IMR-90 (cell line): ENCODE measurements around the gene HSD17B8.

Source experiments
- BHLHE40 ChIP-seq: fragments of 150-350 bp; IDR thresholded peaks from 2 replicates; pipeline ENCODE4 v1.6.1; 2016; ENCODE audit warnings: mild to moderate bottlenecking, low read depth, low read length
- CEBPB ChIP-seq: IDR thresholded peaks from 2 replicates; pipeline ENCODE4 v1.6.1; 2012; ENCODE audit warnings: low read depth, low read length, improper control_type of control experiment
- FOS ChIP-seq: fragments of 150-350 bp; IDR thresholded peaks from 2 replicates; pipeline ENCODE4 v1.6.1; 2016; ENCODE audit warnings: low read depth, low read length
- MAZ ChIP-seq: IDR thresholded peaks from 2 replicates; pipeline ENCODE4 v1.6.1; 2012; ENCODE audit warnings: low read depth, mild to moderate bottlenecking, low read length, improper control_type of control experiment, moderate library complexity, borderline replicate concordance
- POLR2A ChIP-seq: IDR thresholded peaks from 2 replicates; pipeline ENCODE4 v1.6.1; 2012; ENCODE audit warnings: mild to moderate bottlenecking, low read depth, low read length
- RFX5 ChIP-seq: IDR thresholded peaks from 2 replicates; pipeline ENCODE4 v1.8.0; 2012; ENCODE audit warnings: low read depth, mild to moderate bottlenecking, low read length, moderate library complexity
- TF ChIP-seq, protein P1 (sequence below): conservative IDR thresholded peaks from 2 replicates; pipeline ENCODE4 v1.5.1; 2012; ENCODE audit warnings: mild to moderate bottlenecking, low read depth, low read length, improper control_type of control experiment
- TF ChIP-seq, protein P2 (sequence below): fragments of 150-350 bp; IDR thresholded peaks from 2 replicates; pipeline ENCODE4 v1.6.1; 2016; ENCODE audit warnings: low read depth, mild to moderate bottlenecking, low read length, moderate library complexity, borderline replicate concordance

DNA sequence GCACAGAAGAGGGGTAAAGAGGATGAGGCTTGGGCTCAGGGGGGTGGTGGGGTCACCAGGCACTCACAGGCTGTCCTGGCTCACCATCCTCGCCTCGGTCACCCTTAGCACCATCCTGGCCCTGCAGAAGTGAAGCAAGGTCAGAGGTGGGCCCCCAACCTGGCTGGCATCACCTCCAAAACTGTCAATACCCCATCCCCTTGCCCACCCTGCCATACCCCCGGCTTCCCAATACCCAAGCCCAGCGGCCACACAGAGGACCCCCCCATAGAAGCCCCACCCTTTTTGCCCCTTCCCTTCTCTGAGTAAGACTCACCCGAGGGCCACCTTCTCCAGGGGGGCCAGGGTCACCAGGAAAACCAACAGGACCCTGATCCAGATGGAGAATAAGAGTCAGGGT, 35.8 kb upstream of the HSD17B8 start:
- TF ChIP-seq, protein P1, sequence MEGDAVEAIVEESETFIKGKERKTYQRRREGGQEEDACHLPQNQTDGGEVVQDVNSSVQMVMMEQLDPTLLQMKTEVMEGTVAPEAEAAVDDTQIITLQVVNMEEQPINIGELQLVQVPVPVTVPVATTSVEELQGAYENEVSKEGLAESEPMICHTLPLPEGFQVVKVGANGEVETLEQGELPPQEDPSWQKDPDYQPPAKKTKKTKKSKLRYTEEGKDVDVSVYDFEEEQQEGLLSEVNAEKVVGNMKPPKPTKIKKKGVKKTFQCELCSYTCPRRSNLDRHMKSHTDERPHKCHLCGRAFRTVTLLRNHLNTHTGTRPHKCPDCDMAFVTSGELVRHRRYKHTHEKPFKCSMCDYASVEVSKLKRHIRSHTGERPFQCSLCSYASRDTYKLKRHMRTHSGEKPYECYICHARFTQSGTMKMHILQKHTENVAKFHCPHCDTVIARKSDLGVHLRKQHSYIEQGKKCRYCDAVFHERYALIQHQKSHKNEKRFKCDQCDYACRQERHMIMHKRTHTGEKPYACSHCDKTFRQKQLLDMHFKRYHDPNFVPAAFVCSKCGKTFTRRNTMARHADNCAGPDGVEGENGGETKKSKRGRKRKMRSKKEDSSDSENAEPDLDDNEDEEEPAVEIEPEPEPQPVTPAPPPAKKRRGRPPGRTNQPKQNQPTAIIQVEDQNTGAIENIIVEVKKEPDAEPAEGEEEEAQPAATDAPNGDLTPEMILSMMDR, result no peak
- TF ChIP-seq CEBPB (no peak), FOS (no peak), BHLHE40 (no peak), POLR2A (no peak), RFX5 (no peak), MAZ (no peak)
- TF ChIP-seq, protein P2, sequence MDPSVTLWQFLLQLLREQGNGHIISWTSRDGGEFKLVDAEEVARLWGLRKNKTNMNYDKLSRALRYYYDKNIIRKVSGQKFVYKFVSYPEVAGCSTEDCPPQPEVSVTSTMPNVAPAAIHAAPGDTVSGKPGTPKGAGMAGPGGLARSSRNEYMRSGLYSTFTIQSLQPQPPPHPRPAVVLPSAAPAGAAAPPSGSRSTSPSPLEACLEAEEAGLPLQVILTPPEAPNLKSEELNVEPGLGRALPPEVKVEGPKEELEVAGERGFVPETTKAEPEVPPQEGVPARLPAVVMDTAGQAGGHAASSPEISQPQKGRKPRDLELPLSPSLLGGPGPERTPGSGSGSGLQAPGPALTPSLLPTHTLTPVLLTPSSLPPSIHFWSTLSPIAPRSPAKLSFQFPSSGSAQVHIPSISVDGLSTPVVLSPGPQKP, result no peak
